Caco-2 (cell line): ENCODE measurements around the gene PIK3C2A. TPM values are rescaled to one million over a fixed set of nuclear protein-coding genes. Genes with fewer than 3 reads are reported as not detected.

ENCODE experiments used
- BruUV-seq: library from RNA; stranded (reverse); fragments of 400-500 nt; replicated peaks from 2 replicates; lab custom pipeline; 2021; lab: Mats Ljungman, UMichigan
- CTCF ChIA-PET: fragments of 300-600 bp; sonication (Branson Sonifier 250); formaldehyde crosslinking; loops from one replicate; lab custom pipeline; 2022; ENCODE audit warnings: antibody characterized with exemption; lab: Charles Lee
- POLR2A ChIA-PET: fragments of 300-600 bp; sonication (Branson Sonifier 250); formaldehyde crosslinking; loops from one replicate; lab custom pipeline; 2022; ENCODE audit warnings: antibody characterized with exemption; lab: Charles Lee
- DNase-seq, 2 experiments: peaks; one replicate each; pipeline versions ENCODE4 v3.0.0 to v3.0.0-alpha.2; 2020 to 2022
- H3K27me3 ChIP-seq: replicated peaks from 2 replicates; pipeline ENCODE4 v1.6.0; 2011; ENCODE audit warnings: low read length; ENCODE audit not compliant: control insufficient read depth, insufficient read depth
- H3K36me3 ChIP-seq: 2 replicates; pipeline ENCODE4 v1.5.1; 2011; ENCODE audit warnings: low read length; ENCODE audit not compliant: control insufficient read depth, insufficient read depth
- H3K4me1 ChIP-seq: fragments of 250-450 bp; sonication (Bioruptor Pico); 2 replicates; pipeline ENCODE4 v1.5.1; 2020; ENCODE audit warnings: mild to moderate bottlenecking
- H3K4me3 ChIP-seq: 2 replicates; pipeline ENCODE4 v1.5.1; 2011; ENCODE audit warnings: low read depth, mild to moderate bottlenecking, control low read depth, low read length
- H3K9me3 ChIP-seq: fragments of 250-450 bp; sonication (Bioruptor Pico); 2 replicates; pipeline ENCODE4 v1.5.1; 2020; ENCODE audit warnings: mild to moderate bottlenecking, moderate library complexity
- H3K27ac Mint-ChIP-seq: one replicate; pipeline ENCODE4 v1.8.0; 2022; ENCODE audit warnings: mixed read lengths; ENCODE audit not compliant: unreplicated experiment
- H3K27me3 Mint-ChIP-seq: one replicate; pipeline ENCODE4 v1.8.0; 2022; ENCODE audit warnings: mixed read lengths; ENCODE audit not compliant: insufficient read depth, unreplicated experiment
- H3K36me3 Mint-ChIP-seq: one replicate; pipeline ENCODE4 v1.8.0; 2022; ENCODE audit warnings: mild to moderate bottlenecking, mixed read lengths; ENCODE audit not compliant: insufficient read depth, unreplicated experiment
- H3K4me1 Mint-ChIP-seq: one replicate; pipeline ENCODE4 v1.8.0; 2022; ENCODE audit warnings: low read depth, mixed read lengths; ENCODE audit not compliant: unreplicated experiment
- H3K4me3 Mint-ChIP-seq: one replicate; pipeline ENCODE4 v1.8.0; 2022; ENCODE audit warnings: mild to moderate bottlenecking, moderate library complexity, mixed read lengths; ENCODE audit not compliant: unreplicated experiment
- H3K9me3 Mint-ChIP-seq: one replicate; pipeline ENCODE4 v1.8.0; 2022; ENCODE audit warnings: mixed read lengths; ENCODE audit not compliant: unreplicated experiment
- CTCF ChIP-seq, 2 experiments: fragments of 200-600 bp in 1 of 2; IDR thresholded peaks; 1 replicate in 1 of 2; 2 replicates in 1 of 2; pipeline versions ENCODE4 v1.5.1 to v1.8.0; 2011 to 2022; ENCODE audit warnings: antibody characterized with exemption in 1 of 2, control low read depth in 1 of 2, inconsistent platforms in 1 of 2, low read depth in 1 of 2, low read length in 1 of 2, mild to moderate bottlenecking in 1 of 2, moderate library complexity in 1 of 2; ENCODE audit not compliant: insufficient read depth in 1 of 2, severe bottlenecking in 1 of 2, unreplicated experiment in 1 of 2
- intact Hi-C: fragments of 100-400 bp; cut with micrococcal nuclease; formaldehyde crosslinking; loops from one replicate; pipeline ENCODE4 v1.10.0; 2022; ENCODE audit not compliant: unreplicated experiment
- total RNA-seq: library from RNA; stranded (reverse); gene quantifications from 2 replicates; pipeline ENCODE4 v1.2.3, GENCODE V29; 2022

The PIK3C2A gene
- total RNA-seq, 1 experiment from 2014 or later = 138 TPM

GRCh38 chr11:17165247-17165890, 42.4 kb downstream of the PIK3C2A start:
- peaks cover 12% of the 10 kb centered on the region for H3K4me1 ChIP-seq
- no peak for TF ChIP-seq CTCF (IDR thresholded peaks at IDR 0.05; ENCODE audit: insufficient read depth in 1 of 2, low read depth in 1 of 2, low read length in 1 of 2, severe bottlenecking in 1 of 2, unreplicated experiment in 1 of 2)
- H3K9me3 Mint-ChIP-seq = no peaks in the 10 kb centered on the region
- H3K27me3 ChIP-seq = no peaks in the 10 kb centered on the region
- ChIA-PET POLR2A (interaction anchor here (0.7 to 1.2 kb wide), 3 partner anchors 41 to 88 kb away, joined by 4 to 9 read pairs (median 4); partner anchors contain the start of genes PIK3C2A and RPS13), CTCF (interaction anchor here (1.3 kb wide), 1 partner anchor 44 kb away, joined by 5 read pairs; no protein-coding TSS in a partner anchor)
- no TSS peak for BruUV-seq
- H3K36me3 Mint-ChIP-seq = peaks cover 59% of the 10 kb centered on the region
- intact Hi-C loops = loop anchor here (2.0 kb wide), 1 partner anchor 43 kb away; no protein-coding TSS in a partner anchor
- DNase-seq = no peak
- no peaks in the 10 kb centered on the region for H3K9me3 ChIP-seq
- peak overlapping the region; percentile 51 for H3K27ac Mint-ChIP-seq
- no peaks in the 10 kb centered on the region for H3K27me3 Mint-ChIP-seq
- H3K4me1 Mint-ChIP-seq = peaks cover 44% of the 10 kb centered on the region
- no peak overlapping the region for H3K4me3 Mint-ChIP-seq
- no peak overlapping the region for H3K4me3 ChIP-seq
- no peaks in the 10 kb centered on the region; the same call in 1 of the 2 replicates for H3K36me3 ChIP-seq

DNA sequence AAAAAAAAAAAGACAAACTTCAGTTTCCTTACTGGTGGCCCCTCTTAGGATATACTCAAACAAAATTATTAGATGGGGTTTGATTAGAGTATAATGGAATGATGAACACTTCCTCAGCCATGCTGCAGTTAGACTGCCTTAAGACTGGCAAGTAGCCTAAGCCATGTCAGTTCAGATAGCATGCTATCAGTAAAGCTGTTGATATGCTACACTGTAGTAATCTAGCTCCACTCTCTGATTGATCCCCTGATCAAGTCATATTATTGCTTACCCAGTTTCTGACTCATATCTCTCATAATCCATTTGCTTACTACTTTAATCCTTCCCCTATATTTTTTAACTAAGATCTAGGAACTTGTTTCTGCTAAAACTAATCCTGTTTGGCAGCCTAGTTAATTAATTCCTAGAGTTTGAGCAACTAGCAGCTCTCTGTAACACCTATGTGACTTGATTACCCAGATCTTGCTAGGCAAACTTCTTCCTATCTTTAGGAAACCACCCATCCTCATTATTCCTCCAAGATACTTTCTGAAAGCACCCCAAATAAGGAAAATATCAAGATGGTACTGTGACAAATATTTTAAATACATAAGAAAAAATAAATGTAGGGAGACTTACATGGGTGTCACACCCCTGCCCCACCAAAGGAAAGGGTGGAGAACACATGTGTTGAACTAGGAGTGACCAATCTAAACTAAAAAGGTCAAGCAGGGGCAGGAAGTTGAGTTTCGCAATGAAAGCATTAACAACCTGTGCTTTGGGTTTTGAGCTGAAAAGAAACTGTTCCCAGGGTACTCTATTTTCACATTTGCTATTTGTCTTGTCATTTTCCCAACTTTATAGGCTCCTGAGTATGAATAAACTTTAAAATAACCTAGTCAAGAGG, 43.2 kb downstream of the PIK3C2A start:
- Mint-ChIP-seq H3K36me3 (peaks cover 65% of the 10 kb centered on the region), H3K4me3 (no peak overlapping the region), H3K27me3 (no peaks in the 10 kb centered on the region), H3K27ac (peak overlapping the region; percentile 51), H3K9me3 (no peaks in the 10 kb centered on the region), H3K4me1 (peaks cover 51% of the 10 kb centered on the region)
- CTCF ChIA-PET = interaction anchor here (1.3 kb wide), 1 partner anchor 45 kb away, joined by 5 read pairs; no protein-coding TSS in a partner anchor
- TF ChIP-seq CTCF (IDR thresholded peaks at IDR 0.05; ENCODE audit: insufficient read depth in 1 of 2, low read depth in 1 of 2, low read length in 1 of 2, severe bottlenecking in 1 of 2, unreplicated experiment in 1 of 2) = no peak
- H3K4me1 ChIP-seq = peaks cover 12% of the 10 kb centered on the region
- no peaks in the 10 kb centered on the region for H3K27me3 ChIP-seq
- intact Hi-C loops = loop anchor here (2.0 kb wide), 1 partner anchor 44 kb away; no protein-coding TSS in a partner anchor
- no TSS peak for BruUV-seq
- H3K4me3 ChIP-seq = no peak overlapping the region
- POLR2A ChIA-PET = interaction anchor here (0.7 to 1.1 kb wide), 2 partner anchors 40 to 87 kb away, joined by 4 to 9 read pairs; partner anchors contain the start of gene RPS13
- DNase-seq = peak in 1 of 2 experiments; percentile 35
- no peaks in the 10 kb centered on the region for H3K9me3 ChIP-seq
- H3K36me3 ChIP-seq = no peaks in the 10 kb centered on the region; the same call in 1 of the 2 replicates

DNA sequence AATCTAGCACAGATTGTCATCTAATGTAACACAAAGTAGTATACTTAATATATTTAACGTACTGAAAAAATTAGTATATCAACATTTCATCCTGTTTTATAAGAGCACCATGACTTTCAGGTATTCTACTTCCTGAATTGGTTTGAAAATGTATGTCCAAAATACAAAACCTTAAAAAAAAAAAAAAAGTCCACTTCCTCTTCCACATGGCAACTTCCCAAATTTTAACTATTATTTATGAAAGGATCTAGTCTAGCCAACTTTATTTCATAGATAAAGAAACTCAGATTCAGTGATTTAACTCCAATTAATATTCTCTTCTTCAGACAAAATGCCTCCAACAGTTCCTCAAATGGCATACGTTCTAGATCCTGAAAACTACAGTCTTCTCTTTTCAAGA, 44.0 kb downstream of the PIK3C2A start:
- TF ChIP-seq CTCF (IDR thresholded peaks at IDR 0.05; ENCODE audit: insufficient read depth in 1 of 2, low read depth in 1 of 2, low read length in 1 of 2, severe bottlenecking in 1 of 2, unreplicated experiment in 1 of 2) = no peak
- H3K36me3 Mint-ChIP-seq = peaks cover 64% of the 10 kb centered on the region
- no peak overlapping the region for H3K4me3 Mint-ChIP-seq
- Histone ChIP-seq H3K4me3 (no peak overlapping the region), H3K4me1 (peaks cover 12% of the 10 kb centered on the region), H3K27me3 (no peaks in the 10 kb centered on the region), H3K9me3 (no peaks in the 10 kb centered on the region), H3K36me3 (no peaks in the 10 kb centered on the region; the same call in 1 of the 2 replicates)
- peaks cover 44% of the 10 kb centered on the region for H3K4me1 Mint-ChIP-seq
- POLR2A ChIA-PET = no interaction called here
- no peaks in the 10 kb centered on the region for H3K9me3 Mint-ChIP-seq
- BruUV-seq = no TSS peak
- H3K27ac Mint-ChIP-seq = no peak overlapping the region
- CTCF ChIA-PET = no interaction called here
- intact Hi-C loops = loop anchor here (2.0 kb wide), 1 partner anchor 45 kb away; no protein-coding TSS in a partner anchor
- no peaks in the 10 kb centered on the region for H3K27me3 Mint-ChIP-seq
- no peak for DNase-seq
